ENCODE results near the gene FES. TPM values are rescaled to one million over a fixed set of nuclear protein-coding genes. Genes with fewer than 3 reads are reported as not detected.
"Not testable (repeated sequence)": the region's sequence is repeated elsewhere in the genome, so short reads cannot be mapped to it uniquely, and the experiment has no call there.

The FES gene
- total RNA-seq, 1 experiment from 2014 or later, result 0.91 TPM

GRCh38 chr15:90918034-90918788 lies 33.9 kb downstream of the FES start:
- ChIA-PET POLR2A (interaction anchor here (1.0 to 1.9 kb wide), 2 partner anchors 11 to 14 kb away, joined by 3 to 6 read pairs; partner anchors contain the start of gene HDDC3), CTCF (interaction anchor here (0.6 to 1.2 kb wide), 2 partner anchors 12 to 15 kb away, joined by 3 to 4 read pairs; no protein-coding TSS in a partner anchor)
- no peak overlapping the region for H3K4me3 Mint-ChIP-seq (ENCODE audit: unreplicated experiment)
- no peaks in the 10 kb centered on the region for H3K9me3 Mint-ChIP-seq (ENCODE audit: unreplicated experiment)
- no peak for TF ChIP-seq CTCF (IDR thresholded peaks at IDR 0.05; ENCODE audit: unreplicated experiment)
- H3K4me1 Mint-ChIP-seq (ENCODE audit: insufficient read depth, unreplicated experiment), result no peaks in the 10 kb centered on the region
- intact Hi-C loops (cut with micrococcal nuclease), result no loop called here
- H3K36me3 Mint-ChIP-seq (ENCODE audit: insufficient read depth, unreplicated experiment), result peaks cover 47% of the 10 kb centered on the region
- no peaks in the 10 kb centered on the region for H3K27me3 Mint-ChIP-seq (ENCODE audit: insufficient read depth, unreplicated experiment)
- no peak for DNase-seq (ENCODE audit: unreplicated experiment)
- no peak overlapping the region for H3K27ac Mint-ChIP-seq (ENCODE audit: low read depth, unreplicated experiment)
- BruUV-seq (replicated peaks), result no TSS peak

- CTCF ChIA-PET, result interaction anchor here (0.5 to 1.2 kb wide), 2 partner anchors 12 to 14 kb away, joined by 3 to 4 read pairs; partner anchors contain the start of gene HDDC3
- H3K27ac Mint-ChIP-seq (ENCODE audit: low read depth, unreplicated experiment), result no peak overlapping the region
Measured at GRCh38 chr15:90918835-90919234, 34.5 kb downstream of the FES start.

GRCh38 chr15:90921887-90922286 lies 37.6 kb downstream of the FES start:
- H3K9me3 Mint-ChIP-seq (ENCODE audit: unreplicated experiment), result no peaks in the 10 kb centered on the region
- peaks cover 38% of the 10 kb centered on the region for H3K36me3 Mint-ChIP-seq (ENCODE audit: insufficient read depth, unreplicated experiment)
- BruUV-seq (replicated peaks), result no TSS peak
- H3K4me3 Mint-ChIP-seq (ENCODE audit: unreplicated experiment), result no peak overlapping the region
- TF ChIP-seq CTCF (IDR thresholded peaks at IDR 0.05; ENCODE audit: unreplicated experiment), result no peak
- intact Hi-C loops (cut with micrococcal nuclease), result no loop called here
- no peak overlapping the region for H3K27ac Mint-ChIP-seq (ENCODE audit: low read depth, unreplicated experiment)
- no peaks in the 10 kb centered on the region for H3K4me1 Mint-ChIP-seq (ENCODE audit: insufficient read depth, unreplicated experiment)
- CTCF ChIA-PET, result interaction anchor here (0.7 to 4.6 kb wide), 3 partner anchors 11 to 699 kb away, joined by 4 to 49 read pairs (median 9); partner anchors contain the start of genes HDDC3, MAN2A2 and UNC45A
- no peaks in the 10 kb centered on the region for H3K27me3 Mint-ChIP-seq (ENCODE audit: insufficient read depth, unreplicated experiment)
- no peak for DNase-seq (ENCODE audit: unreplicated experiment)
- POLR2A ChIA-PET, result interaction anchor here (3.9 kb wide), 1 partner anchor 10 kb away, joined by 33 read pairs; the partner anchor contains the start of gene HDDC3

More at GRCh38 chr15:90918835-90919234, 34.5 kb downstream of the FES start:
- DNase-seq (ENCODE audit: unreplicated experiment), result no peak
- Mint-ChIP-seq H3K27me3 (ENCODE audit: insufficient read depth, unreplicated experiment) (no peaks in the 10 kb centered on the region), H3K4me3 (ENCODE audit: unreplicated experiment) (no peak overlapping the region), H3K9me3 (ENCODE audit: unreplicated experiment) (no peaks in the 10 kb centered on the region), H3K4me1 (ENCODE audit: insufficient read depth, unreplicated experiment) (no peaks in the 10 kb centered on the region), H3K36me3 (ENCODE audit: insufficient read depth, unreplicated experiment) (peaks cover 49% of the 10 kb centered on the region)
- POLR2A ChIA-PET, result interaction anchor here (1.0 to 1.9 kb wide), 2 partner anchors 11 to 13 kb away, joined by 3 to 6 read pairs; partner anchors contain the start of gene HDDC3
- BruUV-seq (replicated peaks), result no TSS peak
- TF ChIP-seq CTCF (IDR thresholded peaks at IDR 0.05; ENCODE audit: unreplicated experiment), result no peak
- intact Hi-C loops (cut with micrococcal nuclease), result no loop called here

- BruUV-seq (replicated peaks); H3K27ac Mint-ChIP-seq (ENCODE audit: low read depth, unreplicated experiment); DNase-seq (ENCODE audit: unreplicated experiment); intact Hi-C loops (cut with micrococcal nuclease); H3K9me3 Mint-ChIP-seq (ENCODE audit: unreplicated experiment); H3K27me3 Mint-ChIP-seq (ENCODE audit: insufficient read depth, unreplicated experiment); H3K4me3 Mint-ChIP-seq (ENCODE audit: unreplicated experiment); H3K4me1 Mint-ChIP-seq (ENCODE audit: insufficient read depth, unreplicated experiment): not testable (repeated sequence)
- ChIA-PET POLR2A (interaction anchor here (1.3 to 3.9 kb wide), 2 partner anchors 9 to 20 kb away, joined by 4 to 33 read pairs; partner anchors contain the start of genes HDDC3 and MAN2A2), CTCF (interaction anchor here (0.6 to 4.6 kb wide), 4 partner anchors 10 to 140 kb away, joined by 4 to 49 read pairs (median 8); partner anchors contain the start of genes HDDC3, MAN2A2 and UNC45A)
- peaks cover 38% of the 10 kb centered on the region for H3K36me3 Mint-ChIP-seq (ENCODE audit: insufficient read depth, unreplicated experiment)
Measured at GRCh38 chr15:90922712-90923322, 38.5 kb downstream of the FES start.
